ENCODE data around the gene MCC. TPM values are rescaled to one million over a fixed set of nuclear protein-coding genes. Genes with fewer than 3 reads are reported as not detected.

MCC gene
- total RNA-seq, 4 donors from 2014 or later, result 57.7 to 91.5 (median 76.0) TPM

DNA sequence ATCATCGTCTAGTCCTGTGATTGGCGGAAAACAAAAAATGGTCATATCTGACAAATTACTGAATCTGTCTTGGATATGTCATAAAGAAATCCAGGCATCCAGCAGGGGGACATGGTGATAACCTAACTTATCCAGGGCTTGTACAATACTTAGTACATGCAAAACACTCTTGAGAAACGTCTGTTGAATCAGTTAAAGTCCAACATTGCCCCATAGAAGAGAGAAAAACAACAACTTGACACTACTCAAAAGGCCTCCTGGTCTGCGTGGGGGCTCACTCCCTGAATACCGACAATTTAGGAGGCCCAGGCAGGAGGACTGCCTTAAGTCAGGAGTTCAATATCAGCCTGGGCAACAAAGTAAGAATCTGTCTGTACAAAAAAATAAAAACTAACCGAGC is 294.1 kb downstream of the MCC start:
- 90 to 91% methylated on average over 6 of the region's 6 CpGs for whole genome bisulfite sequencing, 2 donors
- intact Hi-C loops (cut with DNase I; ENCODE audit: low total_unique reads), result no loop called here
- DNase-seq (ENCODE audit: low spot score in 2 of 2), result no peak
- H3K4me3 ChIP-seq (ENCODE audit: low read depth, poor library complexity, severe bottlenecking), result no peak overlapping the region
- TF ChIP-seq POLR2A (IDR thresholded peaks at IDR 0.05), result no peak
- no peak for TF ChIP-seq CTCF (IDR thresholded peaks at IDR 0.05)

GRCh38 chr5:113193311-113193978 is 294.8 kb downstream of the MCC start:
- WGBS, 2 donors, result 91 to 92% methylated on average over 5 of the region's 5 CpGs
- TF ChIP-seq POLR2A (IDR thresholded peaks at IDR 0.05), result no peak
- TF ChIP-seq CTCF (IDR thresholded peaks at IDR 0.05), result no peak
- H3K4me3 ChIP-seq (ENCODE audit: low read depth, poor library complexity, severe bottlenecking), result no peak overlapping the region
- intact Hi-C loops (cut with DNase I; ENCODE audit: low total_unique reads), result no loop called here
- no peak for DNase-seq (ENCODE audit: low spot score in 2 of 2)

GRCh38 chr5:113192541-113192940 is 295.7 kb downstream of the MCC start:
- DNase-seq (ENCODE audit: low spot score in 2 of 2), result no peak
- intact Hi-C loops (cut with DNase I; ENCODE audit: low total_unique reads), result no loop called here
- H3K4me3 ChIP-seq (ENCODE audit: low read depth, poor library complexity, severe bottlenecking), result no peak overlapping the region
- no peak for TF ChIP-seq CTCF (IDR thresholded peaks at IDR 0.05)
- 95 to 97% methylated on average over 2 of the region's 2 CpGs for WGBS, 2 donors

GRCh38 chr5:113190347-113190746 is 297.9 kb downstream of the MCC start:
- no peak for TF ChIP-seq CTCF (IDR thresholded peaks at IDR 0.05)
- WGBS, 2 donors, result 93 to 96% methylated on average over 5 of the region's 5 CpGs
- intact Hi-C loops (cut with DNase I; ENCODE audit: low total_unique reads), result no loop called here
- no peak overlapping the region for H3K4me3 ChIP-seq (ENCODE audit: low read depth, poor library complexity, severe bottlenecking)
- no peak for DNase-seq (ENCODE audit: low spot score in 2 of 2)

DNA sequence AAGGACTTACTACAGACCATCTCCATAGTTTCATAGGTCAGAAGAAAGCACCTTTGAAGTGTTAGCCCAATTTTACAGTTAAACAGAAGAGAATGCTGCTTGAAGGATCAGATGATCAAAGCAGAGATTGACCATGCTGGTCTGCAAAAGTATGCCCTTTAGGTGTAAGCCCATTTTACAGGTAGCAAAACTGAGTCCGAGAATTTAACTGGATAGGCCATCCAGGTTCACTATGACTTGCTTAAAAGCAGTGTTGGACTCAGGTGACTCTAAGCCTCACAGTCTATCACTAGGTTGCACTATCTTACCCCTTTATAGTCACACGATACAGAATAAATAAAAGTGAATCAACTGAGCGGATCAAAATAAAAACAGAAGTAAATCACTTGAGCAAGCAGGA is 299.0 kb downstream of the MCC start:
- TF ChIP-seq POLR2A (IDR thresholded peaks at IDR 0.05) (no peak), CTCF (IDR thresholded peaks at IDR 0.05) (no peak)
- DNase-seq (ENCODE audit: low spot score in 2 of 2), result no peak
- 94 to 97% methylated on average over 3 of the region's 3 CpGs for WGBS, 2 donors
- no peak overlapping the region for H3K4me3 ChIP-seq (ENCODE audit: low read depth, poor library complexity, severe bottlenecking)
- intact Hi-C loops (cut with DNase I; ENCODE audit: low total_unique reads), result no loop called here

DNA sequence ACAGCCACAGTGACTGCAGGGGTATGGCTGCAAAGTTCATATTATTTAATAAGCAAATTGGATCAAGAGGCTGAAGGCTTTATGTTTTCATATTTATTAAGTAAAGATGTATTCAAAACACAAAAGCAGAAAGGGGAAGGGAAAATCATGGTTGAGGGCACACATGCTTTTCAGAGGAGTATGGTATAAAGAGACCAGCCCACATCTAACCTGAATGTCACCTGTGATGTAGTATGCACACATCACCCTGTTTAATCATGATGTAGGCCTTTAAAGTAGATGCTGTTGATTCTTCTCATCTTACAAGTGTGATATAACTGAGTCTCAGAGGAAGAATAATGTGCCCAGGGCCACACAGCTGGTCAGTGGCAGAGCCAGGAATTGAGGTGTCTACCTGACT is 299.8 kb downstream of the MCC start:
- DNase-seq (ENCODE audit: low spot score in 2 of 2), result no peak
- TF ChIP-seq POLR2A (IDR thresholded peaks at IDR 0.05), result no peak
- no peak for TF ChIP-seq CTCF (IDR thresholded peaks at IDR 0.05)
- intact Hi-C loops (cut with DNase I; ENCODE audit: low total_unique reads), result no loop called here
- H3K4me3 ChIP-seq (ENCODE audit: low read depth, poor library complexity, severe bottlenecking), result no peak overlapping the region
